ENCODE data around the gene PKHD1. TPM values are rescaled to one million over a fixed set of nuclear protein-coding genes. Genes with fewer than 3 reads are reported as not detected.

Gene PKHD1
- polyA plus RNA-seq, 1 experiment, result not detected

- H3K4me3 ChIP-seq (ENCODE audit: low read depth, low read length), result no peak overlapping the region
- peaks cover 18% of the 10 kb centered on the region for H3K9me3 ChIP-seq (ENCODE audit: control insufficient read depth, insufficient read depth, low read length)
- ChIA-PET CTCF (no interaction called here), POLR2A (no interaction called here)
- no peak for TF ChIP-seq CTCF (IDR thresholded peaks at IDR 0.05; ENCODE audit: low read depth, low read length)
- DNase-seq (ENCODE audit: low read depth, low spot score), result no peak
- no peak overlapping the region for H3K27ac ChIP-seq (ENCODE audit: low read depth, low read length)
- no peaks in the 10 kb centered on the region for H3K27me3 ChIP-seq (ENCODE audit: control insufficient read depth, insufficient read depth, low read length)
Observed at GRCh38 chr6:51600514-51600913, 486.9 kb downstream of the PKHD1 start.

GRCh38 chr6:51598171-51598570 is 489.2 kb downstream of the PKHD1 start:
- DNase-seq (ENCODE audit: low read depth, low spot score), result no peak
- Histone ChIP-seq H3K4me3 (ENCODE audit: low read depth, low read length) (no peak overlapping the region), H3K27ac (ENCODE audit: low read depth, low read length) (no peak overlapping the region), H3K27me3 (ENCODE audit: control insufficient read depth, insufficient read depth, low read length) (no peaks in the 10 kb centered on the region), H3K9me3 (ENCODE audit: control insufficient read depth, insufficient read depth, low read length) (peaks cover 17% of the 10 kb centered on the region)
- POLR2A ChIA-PET, result no interaction called here
- CTCF ChIA-PET, result no interaction called here
- no peak for TF ChIP-seq CTCF (IDR thresholded peaks at IDR 0.05; ENCODE audit: low read depth, low read length)

GRCh38 chr6:51594981-51595380 is 492.4 kb downstream of the PKHD1 start:
- POLR2A ChIA-PET, result no interaction called here
- CTCF ChIA-PET, result no interaction called here
- DNase-seq (ENCODE audit: low read depth, low spot score), result no peak

GRCh38 chr6:51585264-51585663 is 502.1 kb downstream of the PKHD1 start:
- Histone ChIP-seq H3K4me3 (ENCODE audit: low read depth, low read length) (no peak overlapping the region), H3K27ac (ENCODE audit: low read depth, low read length) (no peak overlapping the region), H3K9me3 (ENCODE audit: control insufficient read depth, insufficient read depth, low read length) (peaks cover 7% of the 10 kb centered on the region; the same call in 1 of the 2 replicates), H3K27me3 (ENCODE audit: control insufficient read depth, insufficient read depth, low read length) (no peaks in the 10 kb centered on the region)
- TF ChIP-seq CTCF (IDR thresholded peaks at IDR 0.05; ENCODE audit: low read depth, low read length), result no peak
- ChIA-PET POLR2A (no interaction called here), CTCF (no interaction called here)
- no peak for DNase-seq (ENCODE audit: low read depth, low spot score)

More at GRCh38 chr6:51594981-51595380, 492.4 kb downstream of the PKHD1 start:
- H3K4me3 ChIP-seq (ENCODE audit: low read depth, low read length), result no peak overlapping the region
- peaks cover 19% of the 10 kb centered on the region for H3K9me3 ChIP-seq (ENCODE audit: control insufficient read depth, insufficient read depth, low read length)
- no peak overlapping the region for H3K27ac ChIP-seq (ENCODE audit: low read depth, low read length)
- no peak for TF ChIP-seq CTCF (IDR thresholded peaks at IDR 0.05; ENCODE audit: low read depth, low read length)
- no peaks in the 10 kb centered on the region for H3K27me3 ChIP-seq (ENCODE audit: control insufficient read depth, insufficient read depth, low read length)

- no peak for TF ChIP-seq CTCF (IDR thresholded peaks at IDR 0.05; ENCODE audit: low read depth, low read length)
- POLR2A ChIA-PET, result no interaction called here
- Histone ChIP-seq H3K9me3 (ENCODE audit: control insufficient read depth, insufficient read depth, low read length) (peaks cover 7% of the 10 kb centered on the region; the same call in 1 of the 2 replicates), H3K4me3 (ENCODE audit: low read depth, low read length) (no peak overlapping the region), H3K27me3 (ENCODE audit: control insufficient read depth, insufficient read depth, low read length) (no peaks in the 10 kb centered on the region), H3K27ac (ENCODE audit: low read depth, low read length) (no peak overlapping the region)
- CTCF ChIA-PET, result no interaction called here
- DNase-seq (ENCODE audit: low read depth, low spot score), result no peak
Observed at GRCh38 chr6:51584163-51584562, 503.2 kb downstream of the PKHD1 start.
